OCI-LY7 (cell line): ENCODE results near the gene MRPL19.

Experiments
- EZH2phosphoT487 ChIP-seq: fragments of 200-600 bp; sonication (generic); IDR thresholded peaks from 2 replicates; pipeline ENCODE4 v1.6.1; 2018; ENCODE audit warnings: low read depth, borderline replicate concordance, mild to moderate bottlenecking, mixed run types, antibody characterized with exemption, low read length, moderate library complexity, mixed read lengths
- TF ChIP-seq, protein P1 (sequence below): fragments of 200-600 bp; sonication (generic); conservative IDR thresholded peaks from 2 replicates; pipeline ENCODE4 v1.5.1; 2014; ENCODE audit warnings: mild to moderate bottlenecking, antibody characterized with exemption, low read length, moderate library complexity, mixed read lengths

GRCh38 chr2:75647771-75648170, 1.2 kb downstream of the MRPL19 start:
- TF ChIP-seq, protein P1, sequence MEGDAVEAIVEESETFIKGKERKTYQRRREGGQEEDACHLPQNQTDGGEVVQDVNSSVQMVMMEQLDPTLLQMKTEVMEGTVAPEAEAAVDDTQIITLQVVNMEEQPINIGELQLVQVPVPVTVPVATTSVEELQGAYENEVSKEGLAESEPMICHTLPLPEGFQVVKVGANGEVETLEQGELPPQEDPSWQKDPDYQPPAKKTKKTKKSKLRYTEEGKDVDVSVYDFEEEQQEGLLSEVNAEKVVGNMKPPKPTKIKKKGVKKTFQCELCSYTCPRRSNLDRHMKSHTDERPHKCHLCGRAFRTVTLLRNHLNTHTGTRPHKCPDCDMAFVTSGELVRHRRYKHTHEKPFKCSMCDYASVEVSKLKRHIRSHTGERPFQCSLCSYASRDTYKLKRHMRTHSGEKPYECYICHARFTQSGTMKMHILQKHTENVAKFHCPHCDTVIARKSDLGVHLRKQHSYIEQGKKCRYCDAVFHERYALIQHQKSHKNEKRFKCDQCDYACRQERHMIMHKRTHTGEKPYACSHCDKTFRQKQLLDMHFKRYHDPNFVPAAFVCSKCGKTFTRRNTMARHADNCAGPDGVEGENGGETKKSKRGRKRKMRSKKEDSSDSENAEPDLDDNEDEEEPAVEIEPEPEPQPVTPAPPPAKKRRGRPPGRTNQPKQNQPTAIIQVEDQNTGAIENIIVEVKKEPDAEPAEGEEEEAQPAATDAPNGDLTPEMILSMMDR: 0 out of 2 replicates have a peak, but pooled peaks have one; percentile 16
- TF ChIP-seq EZH2phosphoT487: no peak
